DND-41 (cell line): ENCODE measurements around the gene HBG1.

ENCODE experiments used
- ATAC-seq: fragments of 200-7000 bp; cut with Tn5 transposase; 3 replicates; pipeline ENCODE4 v1.9.1; 2021; ENCODE audit warnings: low read depth; ENCODE audit not compliant: insufficient read depth
- DNase-seq: peaks from one replicate; pipeline ENCODE4 v3.0.0-alpha.2; 2020
- H2AFZ ChIP-seq: 2 replicates; pipeline ENCODE4 v1.6.0; 2012; ENCODE audit warnings: low read depth, low read length
- H3K27ac ChIP-seq: 2 replicates; pipeline ENCODE4 v1.5.1; 2012; ENCODE audit warnings: low read length, inconsistent platforms
- H3K27me3 ChIP-seq: fragments of 200-600 bp; sonication (generic); 2 replicates; pipeline ENCODE4 v1.6.0; 2012; ENCODE audit warnings: low read length, mild to moderate bottlenecking, inconsistent platforms; ENCODE audit not compliant: insufficient read depth, poor library complexity
- H3K36me3 ChIP-seq: 2 replicates; pipeline ENCODE4 v1.5.1; 2012; ENCODE audit warnings: low read length, inconsistent platforms; ENCODE audit not compliant: insufficient read depth
- H3K4me1 ChIP-seq: 2 replicates; pipeline ENCODE4 v1.5.1; 2012; ENCODE audit warnings: mild to moderate bottlenecking, low read length; ENCODE audit not compliant: insufficient read depth
- H3K4me2 ChIP-seq: 2 replicates; pipeline ENCODE4 v1.6.0; 2012; ENCODE audit warnings: mild to moderate bottlenecking, moderate library complexity, low read length, inconsistent platforms; ENCODE audit not compliant: insufficient read depth
- H3K4me3 ChIP-seq, 2 experiments: fragments of 200-600 bp in 1 of 2; shearing (Covaris generic) in 1 of 2; 2 replicates each; pipeline ENCODE4 v1.5.1; 2012 to 2016; ENCODE audit warnings: inconsistent platforms in 2 of 2, low read length in 2 of 2, mild to moderate bottlenecking in 2 of 2, low read depth in 1 of 2, moderate library complexity in 1 of 2
- H3K79me2 ChIP-seq: 2 replicates; pipeline ENCODE4 v1.6.0; 2012; ENCODE audit warnings: low read length, inconsistent platforms; ENCODE audit not compliant: insufficient read depth
- H3K9ac ChIP-seq: 2 replicates; pipeline ENCODE4 v1.6.0; 2012; ENCODE audit warnings: low read depth, mild to moderate bottlenecking, inconsistent platforms, low read length, moderate library complexity
- H3K9me3 ChIP-seq: 2 replicates; pipeline ENCODE4 v1.5.1; 2012; ENCODE audit warnings: low read length, moderate library complexity, mild to moderate bottlenecking, inconsistent platforms; ENCODE audit not compliant: insufficient read depth, severe bottlenecking
- H4K20me1 ChIP-seq: 2 replicates; pipeline ENCODE4 v1.6.0; 2012; ENCODE audit warnings: low read length; ENCODE audit not compliant: insufficient read depth
- CTCF ChIP-seq: IDR thresholded peaks from 2 replicates; pipeline ENCODE4 v1.5.1; 2012; ENCODE audit warnings: borderline replicate concordance, low read length, moderate library complexity, mild to moderate bottlenecking; ENCODE audit not compliant: poor library complexity, severe bottlenecking; ENCODE audit errors: extremely low read depth
- EZH2 ChIP-seq: IDR thresholded peaks from 3 replicates; pipeline ENCODE4 v1.6.1; 2012; ENCODE audit warnings: borderline replicate concordance, low read depth, mild to moderate bottlenecking, moderate library complexity, low read length, inconsistent platforms; ENCODE audit not compliant: severe bottlenecking

Gene HBG1

GRCh38 chr11:5232821-5233220 is 16.8 kb downstream of the HBG1 start:
- no peak for TF ChIP-seq CTCF
- TF ChIP-seq EZH2, result no peak
- no peaks in the 10 kb centered on the region for H3K4me1 ChIP-seq
- H3K36me3 ChIP-seq, result no peaks in the 10 kb centered on the region
- H3K9ac ChIP-seq, result no peak overlapping the region
- H3K4me2 ChIP-seq, result no peak overlapping the region
- no peaks in the 10 kb centered on the region for H3K9me3 ChIP-seq
- DNase-seq (no peak), ATAC-seq (no peak)
- H3K27ac ChIP-seq, result no peak overlapping the region
- no peak overlapping the region for H2AFZ ChIP-seq
- H4K20me1 ChIP-seq, result no peaks in the 10 kb centered on the region
- no peak overlapping the region for H3K4me3 ChIP-seq
- H3K27me3 ChIP-seq, result peaks cover 8% of the 10 kb centered on the region
- no peaks in the 10 kb centered on the region for H3K79me2 ChIP-seq

GRCh38 chr11:5232176-5232575 is 17.5 kb downstream of the HBG1 start:
- no peaks in the 10 kb centered on the region for H3K36me3 ChIP-seq
- ATAC-seq (no peak), DNase-seq (no peak)
- no peak overlapping the region for H2AFZ ChIP-seq
- H3K79me2 ChIP-seq, result no peaks in the 10 kb centered on the region
- H3K27me3 ChIP-seq, result peaks cover 8% of the 10 kb centered on the region
- no peak overlapping the region for H3K9ac ChIP-seq
- TF ChIP-seq EZH2, result no peak
- no peak for TF ChIP-seq CTCF
- H3K9me3 ChIP-seq, result no peaks in the 10 kb centered on the region
- no peaks in the 10 kb centered on the region for H3K4me1 ChIP-seq
- H4K20me1 ChIP-seq, result no peaks in the 10 kb centered on the region
- H3K4me3 ChIP-seq, result no peak overlapping the region
- H3K27ac ChIP-seq, result no peak overlapping the region
- H3K4me2 ChIP-seq, result no peak overlapping the region

- Histone ChIP-seq H3K27ac (no peak overlapping the region), H2AFZ (no peak overlapping the region), H4K20me1 (no peaks in the 10 kb centered on the region), H3K79me2 (no peaks in the 10 kb centered on the region), H3K9me3 (no peaks in the 10 kb centered on the region), H3K4me2 (no peak overlapping the region), H3K36me3 (no peaks in the 10 kb centered on the region), H3K9ac (no peak overlapping the region), H3K27me3 (peaks cover 11% of the 10 kb centered on the region), H3K4me1 (no peaks in the 10 kb centered on the region), H3K4me3 (no peak overlapping the region)
- ATAC-seq (no peak), DNase-seq (no peak)
- TF ChIP-seq CTCF (no peak), EZH2 (no peak)
Observed at GRCh38 chr11:5231111-5231510, 18.5 kb downstream of the HBG1 start.

- Histone ChIP-seq H3K27me3 (peaks cover 11% of the 10 kb centered on the region), H3K9me3 (no peaks in the 10 kb centered on the region), H3K79me2 (no peaks in the 10 kb centered on the region), H3K36me3 (no peaks in the 10 kb centered on the region), H3K4me3 (no peak overlapping the region), H3K27ac (no peak overlapping the region), H2AFZ (no peak overlapping the region), H3K4me2 (no peak overlapping the region), H3K4me1 (no peaks in the 10 kb centered on the region), H3K9ac (no peak overlapping the region), H4K20me1 (no peaks in the 10 kb centered on the region)
- no peak for TF ChIP-seq CTCF
- TF ChIP-seq EZH2, result no peak
- ATAC-seq (no peak), DNase-seq (no peak)
Observed at GRCh38 chr11:5230266-5230665, 19.4 kb downstream of the HBG1 start.
